ENCODE data around the gene SEH1L.

SEH1L gene

GRCh38 chr18:12928206-12928605, 19.6 kb upstream of the SEH1L start:
- Histone ChIP-seq H3K36me3 (ENCODE audit: insufficient read depth, low read length) (no peaks in the 10 kb centered on the region), H3K79me2 (ENCODE audit: insufficient read depth, low read length) (no peaks in the 10 kb centered on the region), H3K27me3 (ENCODE audit: insufficient read depth, low read length, poor library complexity, severe bottlenecking) (no peaks in the 10 kb centered on the region), H3K9ac (ENCODE audit: low read depth, low read length, poor library complexity, severe bottlenecking) (no peak overlapping the region), H3K4me1 (ENCODE audit: insufficient read depth, low read length, poor library complexity, severe bottlenecking) (no peaks in the 10 kb centered on the region), H3K4me3 (ENCODE audit: low read length, poor library complexity, severe bottlenecking) (no peak overlapping the region), H2AFZ (ENCODE audit: low read length) (no peak overlapping the region), H3F3A (ENCODE audit: low read depth) (no peaks in the 10 kb centered on the region), H3K9me3 (ENCODE audit: insufficient read depth, low read depth, low read length) (no peaks in the 10 kb centered on the region), H3K4me2 (ENCODE audit: low read depth, low read length, poor library complexity, severe bottlenecking) (no peak overlapping the region), H4K20me1 (ENCODE audit: insufficient read depth, low read length, poor library complexity, severe bottlenecking) (no peaks in the 10 kb centered on the region), H3K9me2 (replicated peaks; ENCODE audit: low read depth, low read length) (no peaks in the 10 kb centered on the region)
- no peak for TF ChIP-seq EZH2phosphoT487 (IDR thresholded peaks at IDR 0.05; ENCODE audit: borderline replicate concordance)
- TF ChIP-seq, protein P1, sequence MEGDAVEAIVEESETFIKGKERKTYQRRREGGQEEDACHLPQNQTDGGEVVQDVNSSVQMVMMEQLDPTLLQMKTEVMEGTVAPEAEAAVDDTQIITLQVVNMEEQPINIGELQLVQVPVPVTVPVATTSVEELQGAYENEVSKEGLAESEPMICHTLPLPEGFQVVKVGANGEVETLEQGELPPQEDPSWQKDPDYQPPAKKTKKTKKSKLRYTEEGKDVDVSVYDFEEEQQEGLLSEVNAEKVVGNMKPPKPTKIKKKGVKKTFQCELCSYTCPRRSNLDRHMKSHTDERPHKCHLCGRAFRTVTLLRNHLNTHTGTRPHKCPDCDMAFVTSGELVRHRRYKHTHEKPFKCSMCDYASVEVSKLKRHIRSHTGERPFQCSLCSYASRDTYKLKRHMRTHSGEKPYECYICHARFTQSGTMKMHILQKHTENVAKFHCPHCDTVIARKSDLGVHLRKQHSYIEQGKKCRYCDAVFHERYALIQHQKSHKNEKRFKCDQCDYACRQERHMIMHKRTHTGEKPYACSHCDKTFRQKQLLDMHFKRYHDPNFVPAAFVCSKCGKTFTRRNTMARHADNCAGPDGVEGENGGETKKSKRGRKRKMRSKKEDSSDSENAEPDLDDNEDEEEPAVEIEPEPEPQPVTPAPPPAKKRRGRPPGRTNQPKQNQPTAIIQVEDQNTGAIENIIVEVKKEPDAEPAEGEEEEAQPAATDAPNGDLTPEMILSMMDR (conservative IDR thresholded peaks at IDR 0.05; ENCODE audit: low read length), result no peak

GRCh38 chr18:12928641-12929040, 19.2 kb upstream of the SEH1L start:
- H3K4me1 ChIP-seq (ENCODE audit: insufficient read depth, low read length, poor library complexity, severe bottlenecking), result no peaks in the 10 kb centered on the region
- no peak overlapping the region for H2AFZ ChIP-seq (ENCODE audit: low read length)
- no peaks in the 10 kb centered on the region for H3K27me3 ChIP-seq (ENCODE audit: insufficient read depth, low read length, poor library complexity, severe bottlenecking)
- no peak for TF ChIP-seq EZH2phosphoT487 (IDR thresholded peaks at IDR 0.05; ENCODE audit: borderline replicate concordance)
- TF ChIP-seq, protein P1 (conservative IDR thresholded peaks at IDR 0.05; ENCODE audit: low read length), result no peak
- H3K4me3 ChIP-seq (ENCODE audit: low read length, poor library complexity, severe bottlenecking), result no peak overlapping the region
- no peaks in the 10 kb centered on the region for H3K9me3 ChIP-seq (ENCODE audit: insufficient read depth, low read depth, low read length)
- no peaks in the 10 kb centered on the region for H3K36me3 ChIP-seq (ENCODE audit: insufficient read depth, low read length)
- no peaks in the 10 kb centered on the region for H4K20me1 ChIP-seq (ENCODE audit: insufficient read depth, low read length, poor library complexity, severe bottlenecking)
- no peaks in the 10 kb centered on the region for H3K9me2 ChIP-seq (replicated peaks; ENCODE audit: low read depth, low read length)
- no peak overlapping the region for H3K4me2 ChIP-seq (ENCODE audit: low read depth, low read length, poor library complexity, severe bottlenecking)
- no peaks in the 10 kb centered on the region for H3F3A ChIP-seq (ENCODE audit: low read depth)
- no peaks in the 10 kb centered on the region for H3K79me2 ChIP-seq (ENCODE audit: insufficient read depth, low read length)
- H3K9ac ChIP-seq (ENCODE audit: low read depth, low read length, poor library complexity, severe bottlenecking), result no peak overlapping the region

- Histone ChIP-seq H3F3A (ENCODE audit: low read depth) (no peaks in the 10 kb centered on the region), H3K27me3 (ENCODE audit: insufficient read depth, low read length, poor library complexity, severe bottlenecking) (no peaks in the 10 kb centered on the region), H3K36me3 (ENCODE audit: insufficient read depth, low read length) (no peaks in the 10 kb centered on the region), H3K4me3 (ENCODE audit: low read length, poor library complexity, severe bottlenecking) (no peak overlapping the region), H3K9ac (ENCODE audit: low read depth, low read length, poor library complexity, severe bottlenecking) (no peak overlapping the region), H3K9me3 (ENCODE audit: insufficient read depth, low read depth, low read length) (no peaks in the 10 kb centered on the region), H3K4me1 (ENCODE audit: insufficient read depth, low read length, poor library complexity, severe bottlenecking) (peaks cover under 1% of the 10 kb centered on the region), H3K4me2 (ENCODE audit: low read depth, low read length, poor library complexity, severe bottlenecking) (no peak overlapping the region), H2AFZ (ENCODE audit: low read length) (no peak overlapping the region), H4K20me1 (ENCODE audit: insufficient read depth, low read length, poor library complexity, severe bottlenecking) (no peaks in the 10 kb centered on the region), H3K9me2 (replicated peaks; ENCODE audit: low read depth, low read length) (no peaks in the 10 kb centered on the region), H3K79me2 (ENCODE audit: insufficient read depth, low read length) (no peaks in the 10 kb centered on the region)
- TF ChIP-seq, protein P1 (conservative IDR thresholded peaks at IDR 0.05; ENCODE audit: low read length), result no peak
These were observed 18.2 kb upstream of the SEH1L start for GRCh38 chr18:12929477-12930083.
